CD4-positive, alpha-beta T cell treated with Interleukin-2 at 100 ng/mL for 4 hours (primary cell): ENCODE measurements around the gene MAP3K1.
A peak's percentile ranks its signal among the peaks of the same experiment; 100 is the strongest.
"Not testable (repeated sequence)": the region's sequence is repeated elsewhere in the genome, so short reads cannot be mapped to it uniquely, and the experiment has no call there.

Source experiments
- DNase-seq: peaks from one replicate; pipeline ENCODE4 v3.0.0-alpha.2; 2020; ENCODE audit warnings: low spot score

Gene MAP3K1

GRCh38 chr5:56816546-56817081, 1.3 kb downstream of the MAP3K1 start:
- DNase-seq: peak; percentile 61

GRCh38 chr5:56817263-56818014, 2.1 kb downstream of the MAP3K1 start:
- peak; percentile 35 for DNase-seq

- DNase-seq: no peak
Measured at GRCh38 chr5:56818450-56819037, 3.2 kb downstream of the MAP3K1 start.

- DNase-seq: no peak
Measured at GRCh38 chr5:56819060-56819881, 3.9 kb downstream of the MAP3K1 start.

GRCh38 chr5:56821868-56822267, 6.5 kb downstream of the MAP3K1 start:
- DNase-seq: not testable (repeated sequence)

- DNase-seq: no peak
Measured at GRCh38 chr5:56822981-56823380, 7.6 kb downstream of the MAP3K1 start.

GRCh38 chr5:56824019-56824418, 8.7 kb downstream of the MAP3K1 start:
- DNase-seq: no peak

GRCh38 chr5:56825222-56825824, 10.0 kb downstream of the MAP3K1 start:
- DNase-seq: no peak

- DNase-seq: no peak
Measured at GRCh38 chr5:56827049-56827448, 11.7 kb downstream of the MAP3K1 start.

GRCh38 chr5:56827924-56828323, 12.6 kb downstream of the MAP3K1 start:
- DNase-seq: no peak

GRCh38 chr5:56829137-56829908, 14.0 kb downstream of the MAP3K1 start:
- peak; percentile 76 for DNase-seq

- DNase-seq: no peak
Measured at GRCh38 chr5:56831773-56832172, 16.4 kb downstream of the MAP3K1 start.

- DNase-seq: no peak
Measured at GRCh38 chr5:56833325-56833724, 18.0 kb downstream of the MAP3K1 start.

GRCh38 chr5:56837381-56837780, 22.0 kb downstream of the MAP3K1 start:
- DNase-seq: no peak

- no peak for DNase-seq
Measured at GRCh38 chr5:56837956-56838355, 22.6 kb downstream of the MAP3K1 start.

GRCh38 chr5:56838409-56839039, 23.2 kb downstream of the MAP3K1 start:
- peak; percentile 68 for DNase-seq

- no peak for DNase-seq
Measured at GRCh38 chr5:56839062-56839461, 23.7 kb downstream of the MAP3K1 start.

GRCh38 chr5:56840597-56840996, 25.2 kb downstream of the MAP3K1 start:
- no peak for DNase-seq

- no peak for DNase-seq
Measured at GRCh38 chr5:56845277-56845676, 29.9 kb downstream of the MAP3K1 start.

- DNase-seq: no peak
Measured at GRCh38 chr5:56845904-56846480, 30.6 kb downstream of the MAP3K1 start.

GRCh38 chr5:56848206-56848605, 32.9 kb downstream of the MAP3K1 start:
- DNase-seq: no peak
